DOHH2 (cell line): Measurements from ENCODE around the gene PPM1M.

Experiments used
- H3F3A ChIP-seq: fragments of 200-600 bp; sonication (generic), shearing (Covaris generic); 2 replicates; pipeline ENCODE4 v1.6.0; 2016; ENCODE audit warnings: antibody characterized with exemption, mild to moderate bottlenecking; ENCODE audit not compliant: control insufficient read depth, insufficient read depth
- H3K27ac ChIP-seq: fragments of 200-600 bp; sonication (generic); 2 replicates; pipeline ENCODE4 v1.5.1; 2014; ENCODE audit warnings: low read depth, mild to moderate bottlenecking, low read length, moderate library complexity
- H3K27me3 ChIP-seq: fragments of 200-600 bp; sonication (generic); 2 replicates; pipeline ENCODE4 v1.6.1; 2014; ENCODE audit warnings: mild to moderate bottlenecking, low read length, mixed read lengths; ENCODE audit not compliant: control insufficient read depth
- H3K36me3 ChIP-seq: fragments of 200-600 bp; sonication (generic); 2 replicates; pipeline ENCODE4 v1.6.1; 2014; ENCODE audit warnings: mild to moderate bottlenecking, low read length, moderate library complexity, mixed read lengths; ENCODE audit not compliant: control insufficient read depth
- H3K4me1 ChIP-seq: fragments of 200-600 bp; sonication (generic); 2 replicates; pipeline ENCODE4 v1.6.1; 2014; ENCODE audit warnings: mild to moderate bottlenecking, low read length, mixed read lengths; ENCODE audit not compliant: control insufficient read depth
- H3K4me2 ChIP-seq: fragments of 200-600 bp; sonication (generic); 2 replicates; pipeline ENCODE4 v1.6.0; 2014; ENCODE audit warnings: mild to moderate bottlenecking, low read length, moderate library complexity
- H3K4me3 ChIP-seq: fragments of 200-600 bp; sonication (generic); 2 replicates; pipeline ENCODE4 v1.5.1; 2014; ENCODE audit warnings: mild to moderate bottlenecking, low read length, mixed read lengths
- H3K79me2 ChIP-seq: fragments of 200-600 bp; sonication (generic); 2 replicates; pipeline ENCODE4 v1.6.1; 2014; ENCODE audit warnings: mild to moderate bottlenecking, low read length, mixed read lengths; ENCODE audit not compliant: control insufficient read depth
- H3K9me2 ChIP-seq: fragments of 200-600 bp; sonication (generic); replicated peaks from 2 replicates; pipeline ENCODE4 v1.6.1; 2014; ENCODE audit warnings: mild to moderate bottlenecking, low read length, mixed read lengths; ENCODE audit not compliant: control insufficient read depth
- H3K9me3 ChIP-seq: fragments of 200-600 bp; sonication (generic); 2 replicates; pipeline ENCODE4 v1.6.1; 2014; ENCODE audit warnings: antibody characterized with exemption, low read length, mixed read lengths; ENCODE audit not compliant: control insufficient read depth, insufficient read depth
- H4K20me1 ChIP-seq: fragments of 200-600 bp; sonication (generic); 2 replicates; pipeline ENCODE4 v1.6.0; 2014; ENCODE audit warnings: low read depth, mild to moderate bottlenecking, antibody characterized with exemption, low read length, moderate library complexity; ENCODE audit not compliant: control insufficient read depth, insufficient read depth
- EZH2phosphoT487 ChIP-seq: fragments of 200-600 bp; sonication (generic); IDR thresholded peaks from 2 replicates; pipeline ENCODE4 v1.6.1; 2017; ENCODE audit warnings: borderline replicate concordance, mild to moderate bottlenecking, antibody characterized with exemption, low read length, moderate library complexity, mixed read lengths
- TF ChIP-seq, protein P1 (sequence below): fragments of 200-600 bp; sonication (generic); IDR thresholded peaks from one replicate; pipeline ENCODE4 v1.5.1; 2014; ENCODE audit warnings: antibody characterized with exemption, mild to moderate bottlenecking, low read depth, low read length; ENCODE audit not compliant: poor library complexity, severe bottlenecking

Gene PPM1M

DNA sequence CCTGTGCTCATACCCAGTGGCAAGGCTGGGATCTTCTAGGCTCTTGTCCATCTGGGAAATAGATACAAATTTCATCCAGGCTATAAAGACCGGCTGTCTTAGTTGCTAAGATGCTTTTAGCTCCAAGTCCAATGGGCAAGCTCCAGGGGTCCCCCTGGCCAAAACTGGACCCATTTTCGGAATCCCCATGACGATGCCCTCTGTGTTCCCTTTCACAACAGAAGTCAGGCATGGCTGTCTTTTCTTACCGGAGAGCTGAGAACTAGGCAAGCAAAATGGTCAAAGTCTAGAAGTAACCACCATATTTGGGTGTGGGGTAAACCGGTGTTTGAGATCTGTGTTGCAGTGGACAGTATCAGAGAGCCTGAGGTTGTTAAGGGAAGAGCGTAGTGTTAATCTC, 43.1 kb downstream of the PPM1M start:
- Histone ChIP-seq H3K79me2 (peaks cover 28% of the 10 kb centered on the region), H3F3A (peaks cover 5% of the 10 kb centered on the region; the same call in 1 of the 2 replicates), H3K27me3 (no peaks in the 10 kb centered on the region), H3K27ac (peak overlapping the region; percentile 96; the same call in 1 of the 2 replicates), H3K9me3 (no peaks in the 10 kb centered on the region), H3K4me2 (peak overlapping the region; percentile 85), H3K9me2 (no peaks in the 10 kb centered on the region), H3K4me3 (peak overlapping the region; percentile 91), H3K36me3 (peaks cover 18% of the 10 kb centered on the region), H3K4me1 (peaks cover 16% of the 10 kb centered on the region), H4K20me1 (no peaks in the 10 kb centered on the region)
- no peak for TF ChIP-seq EZH2phosphoT487

DNA sequence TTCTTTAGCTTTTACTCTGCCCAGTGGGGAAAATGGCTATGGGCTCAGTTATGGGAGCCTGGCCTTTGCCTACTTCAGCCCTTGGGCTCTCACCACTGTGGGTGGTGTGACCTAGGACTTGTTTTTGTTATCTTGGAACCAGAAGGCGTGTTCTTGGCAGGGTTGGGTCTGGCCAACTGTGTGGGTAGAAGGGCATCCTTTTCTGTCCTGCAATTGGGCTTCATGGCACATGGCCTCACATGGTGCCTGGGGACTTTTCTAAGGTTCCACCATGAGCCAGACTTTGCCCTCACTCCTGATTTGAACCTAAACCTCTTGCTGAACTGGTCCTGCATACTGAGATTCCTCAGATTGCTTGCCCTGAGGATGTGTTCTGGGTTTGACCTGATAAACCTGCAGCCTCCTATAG, 43.8 kb downstream of the PPM1M start:
- H3K9me2 ChIP-seq = no peaks in the 10 kb centered on the region
- H3K27ac ChIP-seq = no peak overlapping the region
- H3F3A ChIP-seq = peaks cover 5% of the 10 kb centered on the region; the same call in 1 of the 2 replicates
- peaks cover 18% of the 10 kb centered on the region for H3K36me3 ChIP-seq
- peak overlapping the region; percentile 85; the same call in 1 of the 2 replicates for H3K4me2 ChIP-seq
- no peak for TF ChIP-seq EZH2phosphoT487
- TF ChIP-seq, protein P1, sequence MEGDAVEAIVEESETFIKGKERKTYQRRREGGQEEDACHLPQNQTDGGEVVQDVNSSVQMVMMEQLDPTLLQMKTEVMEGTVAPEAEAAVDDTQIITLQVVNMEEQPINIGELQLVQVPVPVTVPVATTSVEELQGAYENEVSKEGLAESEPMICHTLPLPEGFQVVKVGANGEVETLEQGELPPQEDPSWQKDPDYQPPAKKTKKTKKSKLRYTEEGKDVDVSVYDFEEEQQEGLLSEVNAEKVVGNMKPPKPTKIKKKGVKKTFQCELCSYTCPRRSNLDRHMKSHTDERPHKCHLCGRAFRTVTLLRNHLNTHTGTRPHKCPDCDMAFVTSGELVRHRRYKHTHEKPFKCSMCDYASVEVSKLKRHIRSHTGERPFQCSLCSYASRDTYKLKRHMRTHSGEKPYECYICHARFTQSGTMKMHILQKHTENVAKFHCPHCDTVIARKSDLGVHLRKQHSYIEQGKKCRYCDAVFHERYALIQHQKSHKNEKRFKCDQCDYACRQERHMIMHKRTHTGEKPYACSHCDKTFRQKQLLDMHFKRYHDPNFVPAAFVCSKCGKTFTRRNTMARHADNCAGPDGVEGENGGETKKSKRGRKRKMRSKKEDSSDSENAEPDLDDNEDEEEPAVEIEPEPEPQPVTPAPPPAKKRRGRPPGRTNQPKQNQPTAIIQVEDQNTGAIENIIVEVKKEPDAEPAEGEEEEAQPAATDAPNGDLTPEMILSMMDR = no peak
- no peaks in the 10 kb centered on the region for H3K9me3 ChIP-seq
- H3K27me3 ChIP-seq = no peaks in the 10 kb centered on the region
- H3K4me3 ChIP-seq = no peak overlapping the region
- H4K20me1 ChIP-seq = no peaks in the 10 kb centered on the region
- H3K4me1 ChIP-seq = peaks cover 16% of the 10 kb centered on the region
- peaks cover 28% of the 10 kb centered on the region for H3K79me2 ChIP-seq

DNA sequence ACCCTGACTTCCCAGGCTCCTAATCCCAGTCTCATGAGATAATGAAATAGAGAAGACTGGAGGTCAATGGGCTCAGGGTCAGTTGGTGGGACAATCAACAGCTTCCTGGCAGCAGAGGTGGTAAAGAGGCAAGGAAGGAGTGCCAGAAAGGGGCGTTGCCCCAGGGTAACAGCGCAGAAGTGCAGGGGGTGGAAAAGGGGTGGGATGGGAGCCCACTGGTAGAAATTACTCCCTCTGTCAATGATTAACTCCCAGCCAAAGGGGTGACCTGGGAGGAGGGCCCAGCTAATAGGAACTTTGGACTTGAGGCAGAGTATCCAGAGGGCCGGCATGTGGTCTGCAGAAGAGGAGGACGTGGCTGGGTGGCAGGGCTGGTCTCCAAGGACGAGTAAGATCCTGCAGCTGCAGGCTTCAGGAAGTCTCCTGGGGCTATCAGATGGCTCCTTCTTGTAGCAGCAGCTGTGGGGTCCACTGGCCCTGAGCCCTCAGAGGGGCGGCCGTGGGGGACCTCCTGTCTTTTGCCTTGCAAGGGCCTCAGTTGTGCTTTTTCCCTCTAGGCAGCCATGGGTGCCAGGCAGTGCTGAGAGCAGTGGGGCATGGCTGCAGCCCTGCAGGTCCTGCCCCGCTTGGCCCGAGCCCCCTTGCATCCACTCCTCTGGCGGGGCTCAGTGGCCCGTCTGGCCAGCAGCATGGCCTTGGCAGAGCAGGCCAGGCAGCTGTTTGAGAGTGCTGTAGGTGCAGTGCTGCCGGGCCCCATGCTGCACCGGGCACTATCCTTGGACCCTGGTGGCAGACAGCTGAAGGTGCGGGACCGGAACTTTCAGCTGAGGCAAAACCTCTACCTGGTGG, 44.4 kb downstream of the PPM1M start:
- H3K4me3 ChIP-seq = no peak overlapping the region
- H3K36me3 ChIP-seq = peaks cover 18% of the 10 kb centered on the region
- H3K4me2 ChIP-seq = 0 out of 2 replicates have a peak overlapping the region, but pooled peaks have one; percentile 85
- H3K27ac ChIP-seq = no peak overlapping the region
- peaks cover 16% of the 10 kb centered on the region for H3K4me1 ChIP-seq
- H3F3A ChIP-seq = peaks cover 5% of the 10 kb centered on the region; the same call in 1 of the 2 replicates
- no peak for TF ChIP-seq EZH2phosphoT487
- TF ChIP-seq, protein P1 = no peak
- H3K9me2 ChIP-seq = no peaks in the 10 kb centered on the region
- no peaks in the 10 kb centered on the region for H4K20me1 ChIP-seq
- peaks cover 28% of the 10 kb centered on the region for H3K79me2 ChIP-seq
- H3K9me3 ChIP-seq = no peaks in the 10 kb centered on the region
- H3K27me3 ChIP-seq = no peaks in the 10 kb centered on the region
